ENCODE measurements around the gene EMILIN1.
A peak's percentile ranks its signal among the peaks of the same experiment; 100 is the strongest.
"Not testable (repeated sequence)": the region's sequence is repeated elsewhere in the genome, so short reads cannot be mapped to it uniquely, and the experiment has no call there.

EMILIN1 gene

DNA sequence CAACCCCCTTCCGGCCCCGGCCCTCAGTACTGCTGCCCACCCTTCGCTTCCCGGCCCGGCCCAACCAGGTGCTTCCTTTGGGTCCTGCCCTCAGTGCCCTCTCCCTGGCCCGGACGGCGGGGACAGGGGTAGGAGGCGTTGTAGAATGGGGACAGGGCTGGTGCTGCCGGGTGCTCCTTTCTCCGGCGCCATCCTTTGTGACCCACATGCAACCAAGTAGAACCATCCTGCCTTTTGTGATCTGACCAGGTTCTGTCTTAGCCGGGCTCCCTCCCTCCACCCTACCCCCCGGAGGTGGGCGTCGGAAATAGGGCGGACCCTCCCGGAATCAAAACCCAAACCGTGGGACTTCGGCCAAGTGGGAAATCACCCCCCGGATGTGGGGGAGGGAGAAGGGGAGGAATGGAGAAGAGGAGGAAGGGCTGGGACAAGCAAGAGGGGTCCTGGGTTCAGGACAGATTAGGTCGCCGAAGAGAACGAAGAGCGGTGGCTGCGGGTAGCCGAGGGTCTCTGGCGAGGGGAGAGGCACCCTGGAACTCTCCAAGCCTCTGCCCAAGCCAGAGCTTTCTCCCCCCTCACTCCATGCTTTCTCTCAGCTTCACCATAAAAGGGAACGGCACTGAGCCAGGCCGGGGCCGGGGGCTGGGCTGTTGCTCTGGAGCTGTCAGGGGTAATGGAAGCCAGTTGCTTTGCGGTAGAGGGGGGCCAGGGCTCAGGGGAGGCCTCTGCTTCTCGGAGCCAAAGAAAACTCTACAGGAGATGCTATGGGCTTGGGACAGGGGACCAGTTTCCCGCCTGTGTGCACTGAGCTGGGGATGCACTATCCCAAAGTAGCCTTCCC lies 6.2 kb upstream of the EMILIN1 start:
- Histone ChIP-seq H3K9me3 (ENCODE audit: low read depth, low read length) (no peaks in the 10 kb centered on the region; the same call in 1 of the 2 replicates), H3K4me3 (peak overlapping the region; percentile 99), H3K9ac (ENCODE audit: insufficient read length) (peak overlapping the region; percentile 82), H3K27ac (peak overlapping the region; percentile 94), H3K36me3 (ENCODE audit: insufficient read depth, low read length) (peaks cover 28% of the 10 kb centered on the region)
- no peak for DNase-seq (ENCODE audit: low read depth, low spot score)
- TF ChIP-seq POLR2AphosphoS5 (IDR thresholded peaks at IDR 0.05; ENCODE audit: borderline replicate concordance, low read depth, low read length), result no peak; the same call in 1 of the 2 replicates

DNA sequence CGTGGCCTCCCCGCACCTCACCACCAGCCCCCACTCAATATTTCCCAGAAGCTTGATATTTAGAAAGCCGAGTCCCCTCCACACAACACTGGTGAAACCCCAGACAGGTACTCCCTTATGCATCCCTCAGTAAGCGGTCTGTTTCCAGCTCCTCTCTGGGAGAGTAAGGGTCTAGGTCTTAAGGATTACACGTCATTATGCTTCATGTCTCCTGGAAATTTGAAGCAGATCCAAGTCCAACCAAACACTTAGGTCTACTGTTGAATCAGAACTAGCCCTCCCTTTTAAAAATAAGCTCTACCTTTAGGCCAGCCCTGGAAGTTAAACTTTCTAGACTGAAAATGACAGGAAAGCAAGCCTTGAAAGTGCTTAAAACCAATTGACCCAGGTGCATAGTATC lies 5.5 kb upstream of the EMILIN1 start:
- Histone ChIP-seq H3K9ac (ENCODE audit: insufficient read length) (no peak overlapping the region), H3K9me3 (ENCODE audit: low read depth, low read length) (no peaks in the 10 kb centered on the region; the same call in 1 of the 2 replicates), H3K4me3 (peak overlapping the region; percentile 99; the same call in 1 of the 2 replicates), H3K27ac (peak overlapping the region; percentile 94), H3K36me3 (ENCODE audit: insufficient read depth, low read length) (peaks cover 23% of the 10 kb centered on the region)
- TF ChIP-seq POLR2AphosphoS5 (IDR thresholded peaks at IDR 0.05; ENCODE audit: borderline replicate concordance, low read depth, low read length) (no peak), EZH2 (IDR thresholded peaks at IDR 0.05) (no peak), FOXP2 (optimal IDR thresholded peaks at IDR 0.05; ENCODE audit: control extremely low read depth, extremely low read length, insufficient read depth) (no peak)
- no peak for DNase-seq (ENCODE audit: low read depth, low spot score)

- Histone ChIP-seq H3K4me3 (no peak overlapping the region), H3K9me3 (ENCODE audit: low read depth, low read length) (no peaks in the 10 kb centered on the region; the same call in 1 of the 2 replicates), H3K36me3 (ENCODE audit: insufficient read depth, low read length) (peaks cover 15% of the 10 kb centered on the region), H3K9ac (ENCODE audit: insufficient read length) (peak overlapping the region; percentile 6), H3K27ac (peak overlapping the region; percentile 77)
- DNase-seq (ENCODE audit: low read depth, low spot score), result no peak
- TF ChIP-seq POLR2AphosphoS5 (IDR thresholded peaks at IDR 0.05; ENCODE audit: borderline replicate concordance, low read depth, low read length), result no peak
Observed at GRCh38 chr2:27073782-27074181, 4.6 kb upstream of the EMILIN1 start.

DNA sequence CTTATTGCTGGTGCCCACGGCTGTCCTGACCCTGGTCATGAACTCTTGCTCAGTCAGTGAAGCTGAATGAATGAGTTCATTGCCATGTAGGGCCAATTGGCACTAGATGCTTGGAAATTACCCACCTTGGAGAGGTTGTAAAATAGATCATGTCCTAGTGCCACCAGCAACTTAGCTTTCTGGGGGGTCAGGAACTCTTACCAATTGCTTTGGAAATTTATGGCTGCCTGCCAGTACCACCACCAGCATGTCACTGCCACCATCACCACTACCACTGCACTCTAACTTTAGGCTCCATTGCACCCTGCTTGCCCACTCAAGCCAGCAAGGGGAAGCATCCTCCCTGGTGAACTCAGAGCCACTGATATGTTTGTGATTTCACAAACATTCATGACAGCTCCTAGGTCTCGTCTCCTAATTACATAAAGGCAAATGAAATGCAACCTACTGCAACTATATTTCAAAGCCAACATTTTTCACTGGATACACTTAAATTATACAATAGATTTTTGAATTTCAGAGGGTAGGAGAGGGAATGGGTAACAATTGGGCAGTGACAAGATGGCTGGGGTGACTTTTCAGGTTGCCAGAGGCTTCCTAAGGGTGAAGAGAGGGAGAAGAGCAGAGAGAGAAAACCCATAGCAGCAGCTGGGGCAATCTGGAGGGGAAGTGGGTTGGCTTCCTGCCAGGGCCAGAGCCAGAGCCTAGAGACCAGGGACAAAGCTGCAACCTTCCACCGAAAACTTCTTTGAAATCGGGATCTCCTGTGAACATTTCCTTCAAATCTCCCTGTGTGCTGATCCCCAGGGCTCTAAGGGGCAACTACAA lies 3.5 kb upstream of the EMILIN1 start:
- Histone ChIP-seq H3K4me3 (peak overlapping the region; percentile 14; the same call in 1 of the 2 replicates), H3K9ac (ENCODE audit: insufficient read length) (no peak overlapping the region), H3K36me3 (ENCODE audit: insufficient read depth, low read length) (peaks cover 3% of the 10 kb centered on the region), H3K9me3 (ENCODE audit: low read depth, low read length) (no peaks in the 10 kb centered on the region; the same call in 1 of the 2 replicates), H3K27ac (peak overlapping the region; percentile 77)
- TF ChIP-seq POLR2AphosphoS5 (IDR thresholded peaks at IDR 0.05; ENCODE audit: borderline replicate concordance, low read depth, low read length), result no peak
- TF ChIP-seq FOXP2 (optimal IDR thresholded peaks at IDR 0.05; ENCODE audit: control extremely low read depth, extremely low read length, insufficient read depth), result no peak
- no peak for TF ChIP-seq EZH2 (IDR thresholded peaks at IDR 0.05)
- DNase-seq (ENCODE audit: low read depth, low spot score), result no peak

- not testable (repeated sequence) for H3K4me3 ChIP-seq
Observed at GRCh38 chr2:27075566-27075871, 2.9 kb upstream of the EMILIN1 start.

DNA sequence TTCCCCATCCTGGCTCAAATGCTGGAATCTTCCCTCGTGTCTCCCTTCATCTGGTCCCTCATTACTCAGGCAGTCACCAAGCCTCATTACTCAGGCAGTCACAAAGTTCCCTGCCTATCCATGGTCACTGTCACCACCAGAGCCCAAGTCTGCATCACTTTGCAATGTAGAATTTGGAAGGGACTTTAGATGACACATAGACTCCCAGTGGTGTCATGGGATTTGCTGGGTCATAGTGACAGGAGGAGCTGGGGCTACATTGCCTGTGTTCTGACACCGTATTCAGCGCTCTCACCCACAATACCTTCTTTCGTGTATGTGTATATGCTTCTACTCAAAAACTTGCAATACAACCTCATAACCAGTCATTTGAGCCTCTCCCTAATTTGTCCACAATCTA lies 2.1 kb upstream of the EMILIN1 start:
- DNase-seq (ENCODE audit: low read depth, low spot score), result no peak
- peaks cover under 1% of the 10 kb centered on the region; the same call in 1 of the 2 replicates for H3K36me3 ChIP-seq (ENCODE audit: insufficient read depth, low read length)
- no peak overlapping the region for H3K9ac ChIP-seq (ENCODE audit: insufficient read length)
- no peak overlapping the region for H3K4me3 ChIP-seq
- TF ChIP-seq POLR2AphosphoS5 (IDR thresholded peaks at IDR 0.05; ENCODE audit: borderline replicate concordance, low read depth, low read length) (no peak), EZH2 (IDR thresholded peaks at IDR 0.05) (no peak), FOXP2 (optimal IDR thresholded peaks at IDR 0.05; ENCODE audit: control extremely low read depth, extremely low read length, insufficient read depth) (no peak)
- peak overlapping the region; percentile 67 for H3K27ac ChIP-seq
- no peaks in the 10 kb centered on the region; the same call in 1 of the 2 replicates for H3K9me3 ChIP-seq (ENCODE audit: low read depth, low read length)

More at GRCh38 chr2:27075566-27075871, 2.9 kb upstream of the EMILIN1 start:
- H3K27ac ChIP-seq, result peak overlapping the region; percentile 77
- not testable (repeated sequence) for H3K9ac ChIP-seq (ENCODE audit: insufficient read length); DNase-seq (ENCODE audit: low read depth, low spot score); H3K36me3 ChIP-seq (ENCODE audit: insufficient read depth, low read length); H3K9me3 ChIP-seq (ENCODE audit: low read depth, low read length)

DNA sequence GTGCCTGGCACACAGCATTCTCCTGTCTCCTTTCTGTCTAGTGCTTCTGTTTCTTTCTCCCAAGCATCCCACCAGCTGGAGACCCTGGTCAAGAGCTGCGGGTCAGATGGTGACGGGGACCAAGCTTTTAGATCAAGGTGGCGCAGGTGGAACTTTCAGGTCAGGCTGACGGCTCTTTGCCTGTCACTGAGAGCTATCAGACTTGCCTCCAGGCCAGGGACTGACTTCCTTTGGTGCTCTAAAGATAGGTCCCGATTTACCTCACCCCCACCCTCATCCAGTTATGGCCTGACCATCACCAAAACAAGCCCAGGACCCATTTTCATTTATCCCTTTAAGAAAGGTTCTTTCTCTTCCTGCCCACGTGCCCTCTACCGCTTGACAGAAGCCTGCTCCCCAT lies 1.2 kb upstream of the EMILIN1 start:
- TF ChIP-seq EZH2 (IDR thresholded peaks at IDR 0.05) (no peak), FOXP2 (optimal IDR thresholded peaks at IDR 0.05; ENCODE audit: control extremely low read depth, extremely low read length, insufficient read depth) (no peak), POLR2AphosphoS5 (IDR thresholded peaks at IDR 0.05; ENCODE audit: borderline replicate concordance, low read depth, low read length) (no peak)
- Histone ChIP-seq H3K36me3 (ENCODE audit: insufficient read depth, low read length) (peaks cover 9% of the 10 kb centered on the region; the same call in 1 of the 2 replicates), H3K4me3 (no peak overlapping the region), H3K9me3 (ENCODE audit: low read depth, low read length) (no peaks in the 10 kb centered on the region; the same call in 1 of the 2 replicates), H3K9ac (ENCODE audit: insufficient read length) (no peak overlapping the region), H3K27ac (peak overlapping the region; percentile 92)
- DNase-seq (ENCODE audit: low read depth, low spot score), result no peak

DNA sequence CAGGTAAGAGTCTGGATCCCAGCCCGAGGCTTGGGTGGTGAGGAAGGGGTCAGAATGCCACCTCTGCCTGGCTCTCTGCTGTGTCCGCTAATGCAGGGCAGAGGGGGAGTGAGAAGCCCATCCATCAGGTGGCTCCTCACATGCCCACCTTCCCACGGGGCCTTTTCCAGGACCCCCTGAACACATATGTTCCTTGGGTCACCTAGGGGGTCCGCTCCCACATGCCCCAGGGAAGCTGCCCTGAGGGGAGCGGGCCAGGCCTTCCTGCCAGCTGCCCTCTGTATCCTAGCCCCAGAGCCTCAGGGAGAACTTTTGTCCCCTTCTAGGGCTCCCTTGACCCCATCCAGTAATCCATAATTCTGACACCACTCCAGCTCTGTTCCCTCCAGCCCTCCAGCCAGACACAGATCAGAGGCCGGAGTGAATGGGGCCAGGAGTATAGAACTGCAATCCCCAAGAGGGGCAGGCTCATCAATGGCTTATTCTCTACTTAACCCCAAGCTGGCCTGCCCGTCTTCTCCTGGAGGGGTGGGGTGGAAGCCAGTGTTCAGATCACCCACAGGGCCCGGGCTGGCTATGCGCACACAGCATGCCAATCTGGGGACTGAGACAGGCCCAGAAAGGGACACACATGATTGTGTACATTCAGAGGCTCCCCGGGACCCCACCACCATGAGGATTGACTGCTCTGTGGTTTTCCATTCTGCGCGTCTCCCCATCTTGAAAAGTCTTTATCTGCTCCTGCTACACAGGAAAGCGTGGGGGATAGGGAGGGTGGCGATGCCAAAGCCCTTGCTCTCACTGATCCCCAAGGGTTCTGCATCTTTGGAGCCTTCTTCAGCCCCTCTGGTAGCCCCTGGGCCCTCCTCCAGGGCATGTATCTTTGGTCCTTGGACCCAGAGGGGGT lies 1.1 kb downstream of the EMILIN1 start:
- Histone ChIP-seq H3K4me3 (peak overlapping the region; percentile 86), H3K36me3 (ENCODE audit: insufficient read depth, low read length) (peaks cover 17% of the 10 kb centered on the region; the same call in 1 of the 2 replicates), H3K9me3 (ENCODE audit: low read depth, low read length) (no peaks in the 10 kb centered on the region), H3K9ac (ENCODE audit: insufficient read length) (peak overlapping the region; percentile 93), H3K27ac (peak overlapping the region; percentile 92)
- TF ChIP-seq POLR2AphosphoS5 (IDR thresholded peaks at IDR 0.05; ENCODE audit: borderline replicate concordance, low read depth, low read length) (no peak), FOXP2 (optimal IDR thresholded peaks at IDR 0.05; ENCODE audit: control extremely low read depth, extremely low read length, insufficient read depth) (no peak), EZH2 (IDR thresholded peaks at IDR 0.05) (no peak)
- DNase-seq (ENCODE audit: low read depth, low spot score), result no peak
